CD4-positive, alpha-beta T cell treated with Interleukin-4 for 1 hour (primary cell): ENCODE results near the gene HOMER2.
"Not testable (repeated sequence)": the region's sequence is repeated elsewhere in the genome, so short reads cannot be mapped to it uniquely, and the experiment has no call there.

Source experiments
- DNase-seq, 2 donors: peaks; one replicate each; pipeline ENCODE4 v3.0.0-alpha.2; 2020 to 2022

Gene HOMER2

GRCh38 chr15:82830427-82831173 is 121.9 kb downstream of the HOMER2 start:
- no peak for DNase-seq

GRCh38 chr15:82829234-82829633 is 123.3 kb downstream of the HOMER2 start:
- DNase-seq = no peak

- DNase-seq = no peak
These were observed 124.4 kb downstream of the HOMER2 start for GRCh38 chr15:82828075-82828474.

- no peak for DNase-seq
These were observed 129.5 kb downstream of the HOMER2 start for GRCh38 chr15:82823049-82823448.

GRCh38 chr15:82821851-82822250 is 130.7 kb downstream of the HOMER2 start:
- not testable (repeated sequence) for DNase-seq

GRCh38 chr15:82821396-82821795 is 131.1 kb downstream of the HOMER2 start:
- DNase-seq = not testable (repeated sequence)

- no peak for DNase-seq
These were observed 132.4 kb downstream of the HOMER2 start for GRCh38 chr15:82820128-82820527.

GRCh38 chr15:82812994-82813393 is 139.5 kb downstream of the HOMER2 start:
- no peak for DNase-seq

- DNase-seq = peak; percentile 77 to 91
These were observed 141.6 kb downstream of the HOMER2 start for GRCh38 chr15:82810890-82811426.

GRCh38 chr15:82810061-82810889 is 142.2 kb downstream of the HOMER2 start:
- DNase-seq = peak; percentile 34 to 55

GRCh38 chr15:82809308-82810060 is 143.0 kb downstream of the HOMER2 start, which contains the start of gene WHAMM:
WHAMM (plus strand) TSS chr15:82809628; CDS start chr15:82809727, 99 bp downstream.
- DNase-seq = peak; percentile 98

- no peak for DNase-seq
These were observed 143.9 kb downstream of the HOMER2 start for GRCh38 chr15:82808634-82809041.

GRCh38 chr15:82807920-82808633 is 144.4 kb downstream of the HOMER2 start:
- no peak for DNase-seq

GRCh38 chr15:82805994-82806406 is 146.5 kb downstream of the HOMER2 start, which contains the start of gene FSD2:
FSD2 (minus strand) TSS chr15:82806069; CDS start chr15:82787390, 18,679 bp downstream.
- peak in 1 of 2 donors; percentile 37 for DNase-seq

- no peak for DNase-seq
These were observed 148.0 kb downstream of the HOMER2 start for GRCh38 chr15:82804575-82804949.

GRCh38 chr15:82803793-82804574 is 148.5 kb downstream of the HOMER2 start:
- DNase-seq = no peak

- no peak for DNase-seq
These were observed 150.0 kb downstream of the HOMER2 start for GRCh38 chr15:82802497-82802896.

- DNase-seq = no peak
These were observed 153.2 kb downstream of the HOMER2 start for GRCh38 chr15:82799183-82799841.
